Left lung (tissue), 10 donors: ENCODE results near the gene RFC4. TPM values are rescaled to one million over a fixed set of nuclear protein-coding genes. Genes with fewer than 3 reads are reported as not detected.
"Not testable (repeated sequence)": the region's sequence is repeated elsewhere in the genome, so short reads cannot be mapped to it uniquely, and the experiment has no call there.

Experiments
- ATAC-seq: fragments of 200-7000 bp; cut with Tn5 transposase; one replicate; pipeline ENCODE4 v1.9.1; 2020; ENCODE audit warnings: moderate library complexity
- DNase-seq, 4 donors: peaks; one replicate each; pipeline ENCODE4 v3.0.0-alpha.2; 2013 to 2020
- H3K27ac ChIP-seq, 2 donors: fragments of 200-600 bp; sonication (generic) in 1 of 2; one replicate each; pipeline versions ENCODE4 v1.5.0 to v1.8.0; 2020 to 2021
- H3K27me3 ChIP-seq, 2 donors: fragments of 200-600 bp; sonication (generic) in 1 of 2; one replicate each; pipeline versions ENCODE4 v1.5.0 to v1.8.0; 2020 to 2021
- H3K36me3 ChIP-seq, 2 donors: fragments of 200-600 bp; sonication (generic) in 1 of 2; one replicate each; pipeline versions ENCODE4 v1.5.0 to v1.8.0; 2020 to 2021
- H3K4me1 ChIP-seq, 2 donors: fragments of 200-600 bp; one replicate each; pipeline ENCODE4 v1.8.0; 2021
- H3K4me3 ChIP-seq, 2 donors: fragments of 200-600 bp; sonication (generic) in 1 of 2; one replicate each; pipeline versions ENCODE4 v1.5.0 to v1.8.0; 2020 to 2021; ENCODE audit warnings: mild to moderate bottlenecking in 1 of 2
- H3K9me3 ChIP-seq, 2 donors: fragments of 200-600 bp; sonication (generic) in 1 of 2; one replicate each; pipeline versions ENCODE4 v1.5.0 to v1.8.0; 2020 to 2021
- intact Hi-C, 2 donors: fragments of 100-400 bp; cut with DNase I; formaldehyde crosslinking; loops; one replicate each; pipeline versions ENCODE4 v1.11.2 to v1.14.2; 2022
- polyA plus RNA-seq, 6 donors: library from polyadenylated mRNA; unstranded; fragments of 120-200 nt; gene quantifications; one replicate each; pipeline ENCODE4 v1.2.1, GENCODE V29; 2013; ENCODE audit not compliant: insufficient read length in 6 of 6
- total RNA-seq, 2 donors: library from RNA; stranded (reverse); fragmentation: NEBNext Ultra II Directional; extraction: Animal tissue kit (Norgen Biotek cat#: 25700); gene quantifications; one replicate each; pipeline ENCODE4 v1.2.1, GENCODE V29; 2021
- TF ChIP-seq, protein P1 (sequence below), 2 donors: fragments of 200-600 bp; sonication (generic) in 1 of 2; IDR thresholded peaks; one replicate each; pipeline versions ENCODE4 v1.5.0 to v1.8.0; 2021; ENCODE audit warnings: antibody characterized with exemption in 2 of 2
- donor health status: DM: no; HTN: yes; CAD: no.
- donor health status: DM: no; HTN: no; CAD: no.

Gene RFC4
- total and polyA plus RNA-seq, 8 donors: 12.9 to 55.0 (median 41.5) TPM

DNA sequence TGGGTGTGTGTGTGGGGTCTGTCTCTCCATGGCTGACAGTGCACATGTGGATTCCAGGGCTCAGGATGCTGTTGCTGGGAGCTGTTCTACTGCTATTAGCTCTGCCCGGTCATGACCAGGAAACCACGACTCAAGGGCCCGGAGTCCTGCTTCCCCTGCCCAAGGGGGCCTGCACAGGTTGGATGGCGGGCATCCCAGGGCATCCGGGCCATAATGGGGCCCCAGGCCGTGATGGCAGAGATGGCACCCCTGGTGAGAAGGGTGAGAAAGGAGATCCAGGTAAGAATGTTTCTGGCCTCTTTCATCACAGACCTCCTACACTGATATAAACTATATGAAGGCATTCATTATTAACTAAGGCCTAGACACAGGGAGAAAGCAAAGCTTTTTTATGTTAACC, 46.7 kb upstream of the RFC4 start:
- intact Hi-C loops: no loop called here
- ATAC-seq: no peak

DNA sequence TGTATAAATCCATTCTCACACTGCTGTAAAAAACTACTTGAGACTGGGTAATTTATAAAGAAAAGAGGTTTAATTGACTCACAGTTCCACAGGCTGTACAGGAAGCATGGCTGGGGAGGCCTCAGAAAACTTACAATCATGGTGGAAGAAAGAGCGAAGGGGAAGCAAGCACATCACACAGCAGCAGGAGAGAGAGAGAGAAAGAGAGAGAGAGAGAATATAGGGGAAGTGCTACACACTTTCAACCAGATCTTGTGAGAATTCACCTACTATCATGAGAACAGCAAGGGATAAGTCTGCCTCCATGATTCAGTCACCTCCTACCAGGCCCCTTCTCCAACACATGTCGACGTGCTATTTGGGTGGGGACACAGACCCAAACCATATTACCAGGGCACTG, 45.6 kb upstream of the RFC4 start:
- H3K4me1 ChIP-seq, H3K27ac ChIP-seq, ATAC-seq, DNase-seq, H3K27me3 ChIP-seq, intact Hi-C loops, H3K36me3 ChIP-seq, H3K9me3 ChIP-seq, H3K4me3 ChIP-seq: not testable (repeated sequence)

More for the DNA sequence above, 46.7 kb upstream of the RFC4 start:
- Histone ChIP-seq H3K4me3 (no peak overlapping the region), H3K27me3 (no peaks in the 10 kb centered on the region), H3K36me3 (no peaks in the 10 kb centered on the region), H3K9me3 (peaks cover 0 to under 1% of the 10 kb centered on the region in 2 donors), H3K4me1 (no peaks in the 10 kb centered on the region), H3K27ac (no peak overlapping the region)
- TF ChIP-seq, protein P1, sequence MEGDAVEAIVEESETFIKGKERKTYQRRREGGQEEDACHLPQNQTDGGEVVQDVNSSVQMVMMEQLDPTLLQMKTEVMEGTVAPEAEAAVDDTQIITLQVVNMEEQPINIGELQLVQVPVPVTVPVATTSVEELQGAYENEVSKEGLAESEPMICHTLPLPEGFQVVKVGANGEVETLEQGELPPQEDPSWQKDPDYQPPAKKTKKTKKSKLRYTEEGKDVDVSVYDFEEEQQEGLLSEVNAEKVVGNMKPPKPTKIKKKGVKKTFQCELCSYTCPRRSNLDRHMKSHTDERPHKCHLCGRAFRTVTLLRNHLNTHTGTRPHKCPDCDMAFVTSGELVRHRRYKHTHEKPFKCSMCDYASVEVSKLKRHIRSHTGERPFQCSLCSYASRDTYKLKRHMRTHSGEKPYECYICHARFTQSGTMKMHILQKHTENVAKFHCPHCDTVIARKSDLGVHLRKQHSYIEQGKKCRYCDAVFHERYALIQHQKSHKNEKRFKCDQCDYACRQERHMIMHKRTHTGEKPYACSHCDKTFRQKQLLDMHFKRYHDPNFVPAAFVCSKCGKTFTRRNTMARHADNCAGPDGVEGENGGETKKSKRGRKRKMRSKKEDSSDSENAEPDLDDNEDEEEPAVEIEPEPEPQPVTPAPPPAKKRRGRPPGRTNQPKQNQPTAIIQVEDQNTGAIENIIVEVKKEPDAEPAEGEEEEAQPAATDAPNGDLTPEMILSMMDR (IDR thresholded peaks at IDR 0.05): no peak
- DNase-seq: no peak

DNA sequence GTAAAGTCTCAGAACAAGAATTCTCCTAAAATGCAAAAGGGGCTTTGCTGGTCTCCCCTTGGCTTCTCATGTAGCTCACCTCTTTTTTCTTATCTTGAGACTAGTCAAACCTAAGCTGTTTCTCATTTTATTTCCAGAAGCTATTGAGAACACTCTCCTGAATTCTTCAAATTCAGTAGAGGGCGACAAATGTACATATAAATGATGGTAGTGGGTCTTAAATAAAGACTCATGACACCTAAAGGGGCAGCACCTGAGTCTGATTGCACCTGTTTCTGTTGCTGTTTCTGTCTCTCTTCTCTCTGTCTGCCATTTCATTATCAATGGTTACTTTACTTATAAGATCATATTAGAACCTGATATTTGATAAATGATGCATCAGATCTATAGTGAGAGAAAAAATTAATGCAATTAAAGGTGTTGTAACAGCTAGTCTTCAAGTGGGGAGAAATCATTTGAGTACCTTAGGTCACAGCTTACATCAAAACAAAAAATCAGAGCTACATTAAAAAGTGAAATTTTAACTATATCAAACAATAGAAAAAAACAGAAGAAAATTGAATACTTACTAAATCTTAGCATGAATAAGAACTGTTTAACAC, 43.2 kb upstream of the RFC4 start:
- Histone ChIP-seq H3K27me3 (peaks cover 0 to 23% of the 10 kb centered on the region in 2 donors), H3K27ac (no peak overlapping the region), H3K36me3 (no peaks in the 10 kb centered on the region), H3K4me1 (no peaks in the 10 kb centered on the region), H3K4me3 (no peak overlapping the region), H3K9me3 (no peaks in the 10 kb centered on the region)
- ATAC-seq (peak; percentile 87), DNase-seq (peak in 1 of 4 donors; percentile 36)
- TF ChIP-seq, protein P1 (IDR thresholded peaks at IDR 0.05): peak; percentile 27 to 43
- intact Hi-C loops: loop anchor here in 1 of 2 donors (5.0 kb wide), 1 partner anchor 313 kb away; no protein-coding TSS in a partner anchor

DNA sequence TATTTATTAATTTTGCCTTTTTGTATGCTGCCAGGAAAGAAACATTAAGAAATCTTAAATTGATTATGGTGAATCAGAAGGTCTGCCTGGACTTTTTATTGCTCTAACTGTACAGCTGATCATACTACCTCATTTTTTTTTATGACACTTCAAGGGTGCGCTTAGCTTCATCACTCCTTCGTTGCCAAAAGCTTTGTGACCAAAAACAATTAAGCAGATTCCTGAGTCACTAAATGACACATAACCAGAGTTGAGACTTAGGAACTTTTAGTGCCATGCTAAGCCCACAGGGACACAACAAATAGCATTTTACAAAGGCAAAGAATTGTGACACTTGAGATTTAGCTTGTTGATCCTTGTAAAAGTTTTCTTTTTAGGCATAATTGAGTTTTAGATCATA, 41.2 kb upstream of the RFC4 start:
- ATAC-seq: no peak
- Histone ChIP-seq H3K27me3 (peaks cover 0 to 23% of the 10 kb centered on the region in 2 donors), H3K4me1 (no peaks in the 10 kb centered on the region), H3K27ac (no peak overlapping the region), H3K36me3 (no peaks in the 10 kb centered on the region), H3K9me3 (no peaks in the 10 kb centered on the region), H3K4me3 (no peak overlapping the region)
- no peak for DNase-seq
- intact Hi-C loops: loop anchor here in 1 of 2 donors (5.0 kb wide), 1 partner anchor 315 kb away; no protein-coding TSS in a partner anchor
- TF ChIP-seq, protein P1 (IDR thresholded peaks at IDR 0.05): no peak

DNA sequence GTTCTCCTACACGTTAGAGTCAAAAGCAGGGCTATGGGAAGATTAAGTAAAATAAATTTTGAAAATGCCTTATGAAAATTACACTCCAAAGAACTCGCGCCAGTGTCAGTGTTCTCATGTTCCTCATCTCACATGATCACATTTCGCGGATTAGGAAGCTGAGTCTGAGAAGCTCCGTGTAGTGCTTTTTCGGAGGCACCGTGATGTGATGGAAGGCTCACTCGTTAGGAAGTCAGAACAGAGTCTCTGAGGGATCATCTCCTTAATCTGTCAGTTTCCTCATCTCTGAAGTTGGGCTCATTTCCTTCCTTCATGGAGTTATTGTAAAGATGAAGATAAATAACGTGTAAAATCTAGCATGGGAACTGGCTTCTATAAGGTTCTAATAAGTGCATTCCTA, 39.5 kb upstream of the RFC4 start:
- DNase-seq (no peak), ATAC-seq (no peak)
- H3K9me3 ChIP-seq: no peaks in the 10 kb centered on the region
- intact Hi-C loops: loop anchor here in 1 of 2 donors (5.0 kb wide), 1 partner anchor 317 kb away; no protein-coding TSS in a partner anchor
- peaks cover 0 to 23% of the 10 kb centered on the region in 2 donors for H3K27me3 ChIP-seq
- no peak overlapping the region for H3K4me3 ChIP-seq
- no peaks in the 10 kb centered on the region for H3K4me1 ChIP-seq
- no peak overlapping the region for H3K27ac ChIP-seq
- TF ChIP-seq, protein P1 (IDR thresholded peaks at IDR 0.05): no peak
- no peaks in the 10 kb centered on the region for H3K36me3 ChIP-seq
